Fibroblast of the aortic adventitia (primary cell): ENCODE measurements around the gene ELOVL1. TPM values are rescaled to one million over a fixed set of nuclear protein-coding genes. Genes with fewer than 3 reads are reported as not detected.

Source experiments
- DNase-seq: peaks from one replicate; pipeline ENCODE4 v3.0.0-alpha.2; 2010; ENCODE audit warnings: low read depth
- H3K4me3 ChIP-seq: 2 replicates; pipeline ENCODE4 v1.5.1; 2011; ENCODE audit warnings: low read depth, mild to moderate bottlenecking, control low read depth, low read length, moderate library complexity
- CTCF ChIP-seq: IDR thresholded peaks from 2 replicates; pipeline ENCODE4 v1.5.1; 2011; ENCODE audit warnings: mild to moderate bottlenecking, low read length, control low read depth, inconsistent platforms; ENCODE audit not compliant: insufficient read depth
- total RNA-seq: library from RNA; depleted of rRNA; stranded (reverse); fragments of >200 nt; gene quantifications from 2 replicates; pipeline ENCODE4 v1.2.3, GENCODE V29; 2012; ENCODE audit warnings: low replicate concordance

Gene ELOVL1
- total RNA-seq, 1 donor, result 78.5 TPM

- TF ChIP-seq CTCF, result no peak
- no peak overlapping the region for H3K4me3 ChIP-seq
- peak; percentile 81 for DNase-seq
These were observed 37.6 kb downstream of the ELOVL1 start for GRCh38 chr1:43329995-43330751.

- TF ChIP-seq CTCF, result no peak
- DNase-seq, result peak; percentile 23
- no peak overlapping the region for H3K4me3 ChIP-seq
These were observed 40.1 kb downstream of the ELOVL1 start for GRCh38 chr1:43327549-43328292.

- no peak for DNase-seq
- no peak for TF ChIP-seq CTCF
- no peak overlapping the region for H3K4me3 ChIP-seq
These were observed 42.4 kb downstream of the ELOVL1 start for GRCh38 chr1:43325381-43325780.

- no peak for TF ChIP-seq CTCF
- no peak overlapping the region for H3K4me3 ChIP-seq
- no peak for DNase-seq
These were observed 43.0 kb downstream of the ELOVL1 start for GRCh38 chr1:43324810-43325209.

GRCh38 chr1:43322506-43322905, 45.3 kb downstream of the ELOVL1 start:
- DNase-seq, result no peak
- TF ChIP-seq CTCF, result no peak

GRCh38 chr1:43321331-43321891, 46.4 kb downstream of the ELOVL1 start:
- no peak overlapping the region for H3K4me3 ChIP-seq
- no peak for TF ChIP-seq CTCF
- no peak for DNase-seq

More at GRCh38 chr1:43322506-43322905, 45.3 kb downstream of the ELOVL1 start:
- no peak overlapping the region for H3K4me3 ChIP-seq
